ENCODE results near the gene CUX1.
"Not testable (repeated sequence)": the region's sequence is repeated elsewhere in the genome, so short reads cannot be mapped to it uniquely, and the experiment has no call there.

The CUX1 gene

DNA sequence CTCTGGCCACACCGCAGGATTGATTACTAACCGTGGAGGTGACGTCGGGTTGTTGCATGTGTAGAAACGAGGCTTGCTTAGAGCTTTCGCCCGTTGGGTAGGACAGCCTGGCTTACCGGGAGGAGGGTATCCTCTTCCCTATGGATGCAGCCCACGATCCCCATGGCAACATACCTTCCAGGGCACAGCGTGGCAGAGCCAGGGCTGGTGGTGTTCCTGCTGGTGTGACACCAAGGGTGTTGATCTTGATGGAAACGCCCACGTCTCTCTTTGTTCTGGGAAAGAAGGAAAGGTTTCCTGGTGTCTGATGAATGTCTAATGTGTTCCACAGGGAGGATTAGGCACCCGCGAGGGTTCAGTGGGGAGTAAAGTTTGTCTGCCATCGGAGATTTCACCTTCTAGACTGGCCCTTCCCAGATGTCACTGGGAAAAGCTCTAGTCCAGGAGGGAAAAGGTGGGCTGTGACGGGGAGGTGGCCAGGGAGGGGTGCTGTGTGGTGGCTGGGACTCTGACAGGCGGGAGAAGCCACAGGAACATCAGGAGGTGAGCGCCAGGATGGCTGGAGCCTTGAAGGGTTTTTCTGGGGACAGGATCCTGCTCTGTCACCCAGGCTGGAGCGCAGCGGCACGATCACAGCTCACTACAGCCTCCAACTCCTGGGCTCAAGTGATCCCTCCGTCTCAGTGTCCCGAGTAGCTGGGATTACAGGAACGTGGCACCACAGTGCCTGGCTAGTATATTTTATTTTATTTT lies 102.1 kb downstream of the CUX1 start:
- Histone ChIP-seq H3K27ac (replicated peaks) (no peak overlapping the region), H3K4me3 (replicated peaks; ENCODE audit: insufficient read depth, low read length) (no peak overlapping the region), H3K27me3 (ENCODE audit: insufficient read depth, poor library complexity, severe bottlenecking) (no peaks in the 10 kb centered on the region)
- no peak for TF ChIP-seq POLR2AphosphoS5 (IDR thresholded peaks at IDR 0.05; ENCODE audit: low read depth)
- no peak for TF ChIP-seq SPI1 (IDR thresholded peaks at IDR 0.05; ENCODE audit: borderline replicate concordance, low read depth)
- TF ChIP-seq REST (IDR thresholded peaks at IDR 0.05; ENCODE audit: insufficient replicate concordance, low read depth): no peak
- no peak for TF ChIP-seq GABPA (IDR thresholded peaks at IDR 0.05; ENCODE audit: low read depth)
- TF ChIP-seq, protein P1, sequence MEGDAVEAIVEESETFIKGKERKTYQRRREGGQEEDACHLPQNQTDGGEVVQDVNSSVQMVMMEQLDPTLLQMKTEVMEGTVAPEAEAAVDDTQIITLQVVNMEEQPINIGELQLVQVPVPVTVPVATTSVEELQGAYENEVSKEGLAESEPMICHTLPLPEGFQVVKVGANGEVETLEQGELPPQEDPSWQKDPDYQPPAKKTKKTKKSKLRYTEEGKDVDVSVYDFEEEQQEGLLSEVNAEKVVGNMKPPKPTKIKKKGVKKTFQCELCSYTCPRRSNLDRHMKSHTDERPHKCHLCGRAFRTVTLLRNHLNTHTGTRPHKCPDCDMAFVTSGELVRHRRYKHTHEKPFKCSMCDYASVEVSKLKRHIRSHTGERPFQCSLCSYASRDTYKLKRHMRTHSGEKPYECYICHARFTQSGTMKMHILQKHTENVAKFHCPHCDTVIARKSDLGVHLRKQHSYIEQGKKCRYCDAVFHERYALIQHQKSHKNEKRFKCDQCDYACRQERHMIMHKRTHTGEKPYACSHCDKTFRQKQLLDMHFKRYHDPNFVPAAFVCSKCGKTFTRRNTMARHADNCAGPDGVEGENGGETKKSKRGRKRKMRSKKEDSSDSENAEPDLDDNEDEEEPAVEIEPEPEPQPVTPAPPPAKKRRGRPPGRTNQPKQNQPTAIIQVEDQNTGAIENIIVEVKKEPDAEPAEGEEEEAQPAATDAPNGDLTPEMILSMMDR (IDR thresholded peaks at IDR 0.05; ENCODE audit: insufficient read depth, low read length): no peak
- no peak for DNase-seq (ENCODE audit: low read depth in 1 of 2, low spot score in 1 of 2)

DNA sequence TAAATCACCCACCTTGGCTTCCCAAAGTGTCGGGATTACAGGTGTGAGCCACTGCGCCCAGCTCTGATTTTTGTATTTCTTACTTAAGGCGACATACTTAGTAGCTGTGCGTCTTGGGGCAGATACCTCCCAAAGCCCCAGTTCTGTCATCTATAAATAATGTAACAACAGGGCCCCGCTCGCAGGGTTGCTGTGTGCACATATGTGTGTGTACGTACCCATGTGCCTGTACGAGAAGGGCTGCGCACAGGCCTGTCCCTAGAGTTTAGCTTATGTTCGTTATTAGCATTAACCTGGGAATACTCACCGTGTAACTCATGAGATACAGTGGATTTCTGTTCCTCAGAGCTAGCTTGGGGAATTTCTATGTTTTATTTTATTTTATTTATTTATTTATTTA lies 103.6 kb downstream of the CUX1 start:
- no peak for DNase-seq (ENCODE audit: low read depth in 1 of 2, low spot score in 1 of 2)
- H3K27me3 ChIP-seq (ENCODE audit: insufficient read depth, poor library complexity, severe bottlenecking): no peaks in the 10 kb centered on the region
- no peak overlapping the region for H3K4me3 ChIP-seq (replicated peaks; ENCODE audit: insufficient read depth, low read length)
- H3K27ac ChIP-seq (replicated peaks): no peak overlapping the region
- no peak for TF ChIP-seq POLR2AphosphoS5 (IDR thresholded peaks at IDR 0.05; ENCODE audit: low read depth)
- no peak for TF ChIP-seq GABPA (IDR thresholded peaks at IDR 0.05; ENCODE audit: low read depth)
- TF ChIP-seq, protein P1 (IDR thresholded peaks at IDR 0.05; ENCODE audit: insufficient read depth, low read length): no peak
- no peak for TF ChIP-seq REST (IDR thresholded peaks at IDR 0.05; ENCODE audit: insufficient replicate concordance, low read depth)
- no peak for TF ChIP-seq SPI1 (IDR thresholded peaks at IDR 0.05; ENCODE audit: borderline replicate concordance, low read depth)

DNA sequence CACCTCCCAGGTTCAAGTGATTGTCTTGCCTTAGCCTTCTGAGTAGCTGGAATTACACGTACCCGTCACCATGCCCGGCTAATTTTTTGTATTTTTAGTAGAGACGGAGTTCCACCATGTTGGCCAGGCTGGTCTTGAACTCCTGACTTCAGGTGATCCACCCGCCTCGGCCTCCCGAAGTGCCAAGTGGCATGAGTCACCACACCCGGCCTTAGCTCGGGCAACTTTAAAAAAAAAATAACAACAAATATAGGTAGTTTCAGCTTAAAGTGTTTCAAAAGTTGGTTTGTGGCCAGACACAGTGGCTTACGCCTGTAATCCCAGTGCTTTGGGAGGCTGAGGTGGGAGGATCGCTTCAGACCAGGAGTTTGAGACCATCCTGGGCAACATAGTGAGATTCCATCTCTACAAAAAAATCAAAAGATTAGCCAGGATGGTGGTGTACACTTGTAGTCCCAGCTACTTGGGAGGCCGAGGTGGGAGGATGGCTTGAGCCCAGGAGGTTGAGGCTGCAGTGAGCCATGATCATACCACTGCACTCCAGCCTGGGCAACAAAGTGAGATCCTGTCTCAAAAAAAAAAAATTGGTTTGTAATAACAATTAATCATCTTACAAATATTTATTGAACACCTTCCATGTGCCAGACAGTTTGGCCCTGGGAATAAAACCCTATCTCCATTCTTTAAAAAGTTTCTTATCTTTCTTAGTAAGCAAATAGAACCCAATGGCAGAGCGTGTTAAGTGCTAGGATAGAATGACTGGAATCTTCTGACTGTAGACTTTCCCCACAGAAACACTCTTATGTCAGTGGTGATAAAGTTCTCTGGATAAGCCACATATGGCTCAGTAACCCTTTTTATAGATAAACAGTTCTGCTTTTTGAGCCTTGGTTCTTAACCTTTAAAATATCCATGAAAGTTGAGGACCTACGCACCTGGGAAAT lies 104.4 kb downstream of the CUX1 start:
- H3K4me3 ChIP-seq (replicated peaks; ENCODE audit: insufficient read depth, low read length); H3K27ac ChIP-seq (replicated peaks); DNase-seq (ENCODE audit: low read depth in 1 of 2, low spot score in 1 of 2); H3K27me3 ChIP-seq (ENCODE audit: insufficient read depth, poor library complexity, severe bottlenecking): not testable (repeated sequence)

Measured in HL-60 (cell line).